ENCODE data around the gene CAD. TPM values are rescaled to one million over a fixed set of nuclear protein-coding genes. Genes with fewer than 3 reads are reported as not detected.

Gene CAD
- total and polyA plus RNA-seq, 2 donors, result 23.4 to 27.3 TPM

DNA sequence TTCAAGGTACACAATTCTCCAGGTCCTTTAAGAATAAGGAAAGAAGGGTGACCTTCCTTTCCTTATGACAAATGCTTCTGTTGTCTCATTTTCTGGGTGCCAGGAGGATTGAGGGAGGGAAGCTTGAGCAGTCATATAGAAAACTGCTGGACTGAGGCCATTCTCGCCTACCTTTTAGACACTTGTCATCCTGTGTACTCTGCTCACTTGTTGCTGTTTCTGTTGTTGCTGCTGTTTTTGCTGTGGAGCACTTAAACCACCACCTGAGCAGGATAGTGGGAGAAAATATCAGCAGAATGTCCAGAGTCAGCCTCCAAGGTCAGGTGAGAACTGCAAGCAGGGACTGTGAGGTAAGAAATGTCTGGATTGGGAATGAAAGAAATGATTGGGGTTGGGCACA, 60.8 kb downstream of the CAD start:
- WGBS, result 67% methylated on average over 1 of the region's 1 CpG
- Histone ChIP-seq H3K27ac (ENCODE audit: low read depth) (no peak overlapping the region), H3K4me3 (ENCODE audit: low read depth, low read length) (no peak overlapping the region), H3K36me3 (ENCODE audit: insufficient read depth) (no peaks in the 10 kb centered on the region), H3K4me1 (ENCODE audit: insufficient read depth) (no peaks in the 10 kb centered on the region)
- DNase-seq (ENCODE audit: extremely low spot score), result no peak

DNA sequence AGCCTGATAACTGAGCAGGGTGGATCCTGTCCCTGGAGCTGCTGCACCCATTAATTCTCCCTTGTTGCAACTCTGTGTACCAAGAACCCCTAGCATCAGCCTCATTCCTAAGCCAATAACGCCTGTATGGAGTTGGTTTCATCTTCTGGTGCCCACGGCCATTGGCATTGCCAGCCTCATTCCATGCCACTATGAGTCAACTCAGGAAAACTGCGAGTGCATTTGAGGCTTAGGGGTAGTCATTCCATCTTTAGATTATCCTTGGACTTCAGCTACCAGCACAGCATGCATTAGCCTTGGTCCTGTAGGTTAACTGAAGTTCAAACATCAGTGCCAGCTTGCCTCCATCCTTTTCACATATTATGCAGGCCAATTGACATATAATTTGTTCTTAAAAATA, 63.7 kb downstream of the CAD start:
- 77% methylated on average over 3 of the region's 3 CpGs for WGBS
- no peak overlapping the region for H3K4me3 ChIP-seq (ENCODE audit: low read depth, low read length)
- DNase-seq (ENCODE audit: extremely low spot score), result no peak
- no peak overlapping the region for H3K27ac ChIP-seq (ENCODE audit: low read depth)
- no peaks in the 10 kb centered on the region for H3K4me1 ChIP-seq (ENCODE audit: insufficient read depth)
- no peaks in the 10 kb centered on the region for H3K36me3 ChIP-seq (ENCODE audit: insufficient read depth)

DNA sequence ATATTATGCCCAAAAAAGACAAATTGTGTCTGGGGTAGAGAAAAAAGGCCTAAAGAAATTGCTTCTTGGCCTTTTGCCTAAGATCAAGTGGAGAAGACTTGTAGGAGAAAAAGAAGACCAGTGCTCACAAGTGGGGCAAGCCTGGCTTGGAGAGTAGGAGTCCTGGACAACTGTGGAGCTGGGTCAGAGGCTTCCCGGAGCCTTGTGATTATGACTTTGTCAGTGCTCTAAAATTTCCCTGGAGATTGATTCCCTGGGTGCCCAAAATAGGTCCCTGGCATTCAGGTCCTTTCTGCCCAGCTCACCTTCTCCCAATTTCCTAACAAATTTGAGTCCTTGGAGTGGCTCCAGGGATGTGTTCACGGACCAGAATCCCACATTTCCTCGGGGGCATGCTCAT, 64.3 kb downstream of the CAD start:
- WGBS, result 74% methylated on average over 3 of the region's 3 CpGs
- Histone ChIP-seq H3K4me3 (ENCODE audit: low read depth, low read length) (no peak overlapping the region), H3K36me3 (ENCODE audit: insufficient read depth) (no peaks in the 10 kb centered on the region), H3K27ac (ENCODE audit: low read depth) (no peak overlapping the region), H3K4me1 (ENCODE audit: insufficient read depth) (no peaks in the 10 kb centered on the region)
- DNase-seq (ENCODE audit: extremely low spot score), result no peak

DNA sequence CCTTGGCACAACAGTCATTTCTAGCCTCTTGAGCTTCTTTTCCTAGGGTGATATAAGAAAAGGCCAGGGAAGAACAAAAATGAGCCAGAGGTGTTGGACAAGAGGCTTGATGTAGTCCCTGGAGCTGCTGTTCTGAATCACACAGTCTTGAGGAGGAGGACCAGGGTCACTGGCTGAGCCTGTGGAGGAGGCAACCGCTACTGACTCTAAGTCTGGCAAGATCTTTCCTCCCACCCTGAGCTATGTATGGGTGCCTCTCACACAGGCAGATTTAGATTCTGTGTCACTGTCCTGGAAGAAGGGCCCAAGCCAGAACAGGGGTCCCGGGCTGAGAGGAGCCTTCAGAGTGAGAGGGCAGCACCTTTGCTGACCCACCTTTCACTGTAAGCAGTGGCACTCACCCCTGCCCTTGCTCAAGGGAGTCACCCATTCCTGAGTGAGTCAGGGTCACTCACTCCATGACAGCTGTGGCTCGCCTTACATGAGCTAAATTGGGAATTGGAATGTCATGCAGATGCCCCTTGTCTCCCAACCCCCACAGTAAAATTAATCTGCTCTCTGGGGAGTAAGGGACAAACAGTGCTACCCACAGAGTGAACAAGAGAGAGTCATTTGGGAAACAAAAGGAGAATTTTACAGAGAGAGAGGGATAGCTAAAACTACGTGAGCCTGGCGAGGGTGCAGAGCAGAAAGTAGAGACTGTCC, 64.8 kb downstream of the CAD start, which contains the start of gene TRIM54:
Gene TRIM54 (plus strand): TSS at position 575 of the 705 bp plus-strand sequence. CDS start 303 bp downstream, outside the sequence.
- no peak within 1 kb of the TSS for H3K27ac ChIP-seq (ENCODE audit: low read depth)
- H3K36me3 ChIP-seq (ENCODE audit: insufficient read depth), result no peaks in the 10 kb centered on the region
- H3K4me3 ChIP-seq (ENCODE audit: low read depth, low read length), result no peak within 1 kb of the TSS
- DNase-seq (ENCODE audit: extremely low spot score), result no peak
- 68% methylated on average over 5 of the region's 5 CpGs for WGBS
- no peaks in the 10 kb centered on the region for H3K4me1 ChIP-seq (ENCODE audit: insufficient read depth)

DNA sequence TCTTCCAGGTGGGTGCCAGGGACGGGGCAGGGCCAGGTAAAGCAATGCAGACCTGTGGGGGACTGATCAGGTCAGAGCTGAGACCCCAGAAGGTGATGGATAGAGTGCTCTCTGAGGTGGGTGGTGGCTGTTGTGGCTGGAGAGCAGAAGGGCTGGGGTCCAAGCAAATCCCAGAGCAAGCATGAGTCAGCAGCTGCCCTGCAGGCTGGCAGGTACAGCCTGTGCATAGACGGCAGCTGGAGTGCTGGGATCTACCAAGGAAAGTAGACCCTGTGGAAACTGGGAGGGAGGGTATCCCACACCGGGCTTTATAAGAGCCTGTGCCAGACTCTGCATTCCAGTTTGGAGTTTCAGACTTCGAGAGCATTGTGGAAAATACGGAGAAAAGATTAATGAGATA, 65.7 kb downstream of the CAD start:
- Histone ChIP-seq H3K4me3 (ENCODE audit: low read depth, low read length) (no peak overlapping the region), H3K4me1 (ENCODE audit: insufficient read depth) (no peaks in the 10 kb centered on the region), H3K36me3 (ENCODE audit: insufficient read depth) (no peaks in the 10 kb centered on the region), H3K27ac (ENCODE audit: low read depth) (no peak overlapping the region)
- DNase-seq (ENCODE audit: extremely low spot score), result no peak
- WGBS, result 39% methylated on average over 5 of the region's 5 CpGs

DNA sequence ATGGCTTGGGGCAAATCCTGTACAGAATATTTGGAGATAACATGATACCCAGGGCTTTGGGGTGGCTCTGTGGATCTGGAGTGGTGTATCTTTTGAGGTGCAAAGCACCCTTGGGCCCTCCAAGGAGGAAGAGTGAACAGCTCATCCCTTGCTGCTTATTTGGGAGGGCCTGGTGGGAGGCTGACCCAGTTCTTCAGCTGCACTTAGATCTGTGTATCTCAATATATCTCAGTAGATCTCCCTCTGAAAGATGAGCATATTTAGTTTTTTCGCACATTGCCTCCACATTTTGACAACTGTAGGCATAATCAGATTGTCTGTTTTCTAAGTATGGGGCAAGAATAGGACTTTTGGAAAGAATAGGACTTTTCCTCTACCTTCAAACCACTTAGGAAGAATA, 67.8 kb downstream of the CAD start:
- 89% methylated on average over 1 of the region's 1 CpG for WGBS
- H3K4me1 ChIP-seq (ENCODE audit: insufficient read depth), result no peaks in the 10 kb centered on the region

DNA sequence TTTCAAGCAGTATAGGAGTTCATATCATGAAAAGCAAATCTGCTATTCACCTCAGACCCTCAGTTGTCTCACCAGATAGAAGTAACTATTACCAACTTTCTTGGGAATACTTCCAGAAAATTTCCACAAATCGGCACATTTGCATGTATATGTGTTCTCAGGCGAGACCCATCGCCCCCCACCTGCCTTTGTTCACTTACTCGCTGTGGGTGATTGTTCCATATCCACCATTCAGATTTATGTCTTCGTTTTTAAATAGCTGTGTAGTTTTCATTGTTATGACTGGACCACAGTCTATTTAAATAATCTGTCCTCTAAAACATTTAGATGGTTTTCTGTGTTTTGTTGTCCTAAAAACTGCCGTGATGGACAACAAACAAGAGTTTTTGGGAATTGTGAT, 68.3 kb downstream of the CAD start:
- no peak for DNase-seq (ENCODE audit: extremely low spot score)
- no peaks in the 10 kb centered on the region for H3K4me1 ChIP-seq (ENCODE audit: insufficient read depth)
- H3K4me3 ChIP-seq (ENCODE audit: low read depth, low read length), result no peak overlapping the region
- no peaks in the 10 kb centered on the region for H3K36me3 ChIP-seq (ENCODE audit: insufficient read depth)
- 79% methylated on average over 6 of the region's 6 CpGs for WGBS
- H3K27ac ChIP-seq (ENCODE audit: low read depth), result no peak overlapping the region

More for the DNA sequence above, 67.8 kb downstream of the CAD start:
- H3K4me3 ChIP-seq (ENCODE audit: low read depth, low read length), result no peak overlapping the region
- no peaks in the 10 kb centered on the region for H3K36me3 ChIP-seq (ENCODE audit: insufficient read depth)
- DNase-seq (ENCODE audit: extremely low spot score), result no peak
- no peak overlapping the region for H3K27ac ChIP-seq (ENCODE audit: low read depth)

DNA sequence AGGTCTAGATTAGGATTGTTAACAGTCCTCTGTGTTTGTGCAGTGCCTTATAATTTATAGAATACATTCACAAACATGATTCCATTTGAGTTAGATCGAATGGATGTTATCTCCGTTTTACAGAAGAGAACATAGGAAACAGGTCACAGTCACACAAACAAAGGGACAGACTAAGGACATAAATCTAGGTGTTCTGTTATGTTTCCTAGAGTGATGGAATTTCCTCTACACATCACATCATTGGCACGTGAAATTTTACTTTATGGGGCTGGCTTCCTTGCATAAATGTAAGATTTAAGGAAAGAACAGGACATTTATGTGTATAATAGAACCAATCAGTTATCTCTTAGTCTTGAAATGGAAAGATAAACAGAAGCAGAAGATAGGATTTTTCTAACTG, 71.4 kb downstream of the CAD start:
- H3K4me1 ChIP-seq (ENCODE audit: insufficient read depth), result peaks cover 3% of the 10 kb centered on the region
- DNase-seq (ENCODE audit: extremely low spot score), result no peak
- WGBS, result 6% methylated on average over 3 of the region's 3 CpGs
- H3K27ac ChIP-seq (ENCODE audit: low read depth), result no peak overlapping the region
- no peak overlapping the region for H3K4me3 ChIP-seq (ENCODE audit: low read depth, low read length)
- no peaks in the 10 kb centered on the region for H3K36me3 ChIP-seq (ENCODE audit: insufficient read depth)

DNA sequence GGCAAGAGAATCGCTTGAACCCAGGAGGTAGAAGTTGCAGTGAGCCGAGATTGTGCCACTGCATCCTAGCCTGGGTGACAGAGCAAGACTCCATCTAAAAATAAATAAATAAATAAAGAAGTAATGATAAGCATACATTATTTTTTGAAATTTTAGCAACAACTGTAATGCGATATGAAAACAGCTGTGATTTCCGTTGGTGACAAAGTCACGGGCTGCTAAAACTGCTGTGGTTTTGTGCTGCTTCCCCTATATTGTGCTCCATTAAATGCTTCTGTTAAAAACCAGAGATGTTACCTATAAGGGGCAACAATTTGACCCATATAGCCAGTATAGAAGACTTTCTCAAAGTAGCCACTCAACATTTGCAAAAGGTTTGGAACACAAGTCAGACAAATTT, 73.4 kb downstream of the CAD start:
- peaks cover 3% of the 10 kb centered on the region for H3K4me1 ChIP-seq (ENCODE audit: insufficient read depth)
- H3K4me3 ChIP-seq (ENCODE audit: low read depth, low read length), result no peak overlapping the region
- H3K36me3 ChIP-seq (ENCODE audit: insufficient read depth), result no peaks in the 10 kb centered on the region
- WGBS, result 89% methylated on average over 5 of the region's 5 CpGs
- H3K27ac ChIP-seq (ENCODE audit: low read depth), result no peak overlapping the region
- DNase-seq (ENCODE audit: extremely low spot score), result no peak

DNA sequence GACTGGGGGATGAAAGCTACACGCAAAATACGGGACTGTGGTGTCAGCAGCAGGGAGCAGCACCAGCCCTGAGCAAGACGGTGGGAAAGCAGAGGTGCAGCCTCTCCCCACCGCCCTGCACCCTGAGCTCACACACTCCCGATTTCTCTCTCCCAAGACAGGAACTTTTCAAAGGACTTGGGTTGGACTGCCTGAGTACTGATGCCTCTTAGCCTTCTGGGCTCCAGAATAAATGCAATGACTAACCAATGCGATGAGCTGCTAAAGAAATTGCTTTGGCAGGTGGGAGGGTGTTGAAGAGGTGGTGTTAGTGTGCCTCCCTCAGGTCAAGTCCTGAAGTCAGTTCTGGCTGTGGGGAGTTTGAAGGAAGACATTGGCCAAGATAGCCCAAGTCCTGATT, 74.7 kb downstream of the CAD start:
- H3K36me3 ChIP-seq (ENCODE audit: insufficient read depth), result no peaks in the 10 kb centered on the region
- 33% methylated on average over 6 of the region's 6 CpGs for WGBS
- H3K27ac ChIP-seq (ENCODE audit: low read depth), result no peak overlapping the region
- peaks cover 3% of the 10 kb centered on the region for H3K4me1 ChIP-seq (ENCODE audit: insufficient read depth)
- no peak for DNase-seq (ENCODE audit: extremely low spot score)
- no peak overlapping the region for H3K4me3 ChIP-seq (ENCODE audit: low read depth, low read length)

Other genes starting within 250 kb of the CAD start
- 3.2 TPM for gene MAPRE3, start 246.7 kb upstream of the CAD start, total RNA-seq
- 24.4 TPM for gene MAPRE3, start 246.7 kb upstream of the CAD start, polyA plus RNA-seq
- gene TMEM214, start 184.4 kb upstream of the CAD start, total RNA-seq, result 54.4 TPM
- gene TMEM214, start 184.4 kb upstream of the CAD start, polyA plus RNA-seq, result 49.8 TPM
- 12.0 TPM for gene AGBL5, start 165.7 kb upstream of the CAD start, total RNA-seq
- gene AGBL5, start 165.7 kb upstream of the CAD start, polyA plus RNA-seq, result 31.0 TPM
- gene OST4, start 145.7 kb upstream of the CAD start, total RNA-seq, result 273 TPM
- 386 TPM for gene OST4, start 145.7 kb upstream of the CAD start, polyA plus RNA-seq
- 122 TPM for gene EMILIN1, start 138.8 kb upstream of the CAD start, total RNA-seq
- gene EMILIN1, start 138.8 kb upstream of the CAD start, polyA plus RNA-seq, result 347 TPM
- gene KHK, start 130.6 kb upstream of the CAD start, total RNA-seq, result 1.7 TPM
- 6.8 TPM for gene KHK, start 130.6 kb upstream of the CAD start, polyA plus RNA-seq
- gene CGREF1, start 98.2 kb upstream of the CAD start, total RNA-seq, result 4.1 TPM
- 1.0 TPM for gene CGREF1, start 98.2 kb upstream of the CAD start, polyA plus RNA-seq
- not detected for gene ABHD1, start 93.6 kb upstream of the CAD start, total RNA-seq
- 0.35 TPM for gene ABHD1, start 93.6 kb upstream of the CAD start, polyA plus RNA-seq
- gene PREB, start 82.7 kb upstream of the CAD start, total RNA-seq, result 20.5 TPM
- gene PREB, start 82.7 kb upstream of the CAD start, polyA plus RNA-seq, result 49.1 TPM
- not detected for gene PRR30, start 78.0 kb upstream of the CAD start, total RNA-seq
- gene PRR30, start 78.0 kb upstream of the CAD start, polyA plus RNA-seq, result not detected
- 0.85 TPM for gene TCF23, start 68.4 kb upstream of the CAD start, total RNA-seq
- gene TCF23, start 68.4 kb upstream of the CAD start, polyA plus RNA-seq, result 0.08 TPM
- gene ATRAID, start 5.3 kb upstream of the CAD start, total RNA-seq, result 134 TPM
- gene ATRAID, start 5.3 kb upstream of the CAD start, polyA plus RNA-seq, result 174 TPM
- gene SLC5A6, start 5.1 kb upstream of the CAD start, total RNA-seq, result 8.2 TPM
- gene SLC5A6, start 5.1 kb upstream of the CAD start, polyA plus RNA-seq, result 17.7 TPM
- 0.53 TPM for gene SLC30A3, start 45.7 kb downstream of the CAD start, total RNA-seq
- gene SLC30A3, start 45.7 kb downstream of the CAD start, polyA plus RNA-seq, result 0.04 TPM
- 0.42 TPM for gene DNAJC5G, start 58.1 kb downstream of the CAD start, total RNA-seq
- gene DNAJC5G, start 58.1 kb downstream of the CAD start, polyA plus RNA-seq, result not detected
- gene TRIM54, start 65.1 kb downstream of the CAD start, total RNA-seq, result 2.6 TPM
- 0.04 TPM for gene TRIM54, start 65.1 kb downstream of the CAD start, polyA plus RNA-seq
- gene UCN, start 91.1 kb downstream of the CAD start, total RNA-seq, result 1.1 TPM
- gene UCN, start 91.1 kb downstream of the CAD start, polyA plus RNA-seq, result 1.5 TPM
- 46.2 TPM for gene MPV17, start 105.7 kb downstream of the CAD start, total RNA-seq
- gene MPV17, start 105.7 kb downstream of the CAD start, polyA plus RNA-seq, result 89.2 TPM
- 37.7 TPM for gene GTF3C2, start 139.4 kb downstream of the CAD start, total RNA-seq
- gene GTF3C2, start 139.4 kb downstream of the CAD start, polyA plus RNA-seq, result 29.9 TPM
- gene EIF2B4, start 153.0 kb downstream of the CAD start, total RNA-seq, result 11.2 TPM
- gene EIF2B4, start 153.0 kb downstream of the CAD start, polyA plus RNA-seq, result 48.8 TPM
- gene SNX17, start 153.2 kb downstream of the CAD start, total RNA-seq, result 69.8 TPM
- 105 TPM for gene SNX17, start 153.2 kb downstream of the CAD start, polyA plus RNA-seq
- 6.1 TPM for gene ZNF513, start 163.4 kb downstream of the CAD start, total RNA-seq
- 19.9 TPM for gene ZNF513, start 163.4 kb downstream of the CAD start, polyA plus RNA-seq
- 30.0 TPM for gene PPM1G, start 192.2 kb downstream of the CAD start, total RNA-seq
- gene PPM1G, start 192.2 kb downstream of the CAD start, polyA plus RNA-seq, result 65.5 TPM
- 87.7 TPM for gene NRBP1, start 211.3 kb downstream of the CAD start, total RNA-seq
- 113 TPM for gene NRBP1, start 211.3 kb downstream of the CAD start, polyA plus RNA-seq
- gene KRTCAP3, start 225.0 kb downstream of the CAD start, total RNA-seq, result 2.5 TPM
- gene KRTCAP3, start 225.0 kb downstream of the CAD start, polyA plus RNA-seq, result 12.7 TPM